Neutrophil (primary cell): Measurements from ENCODE around the gene IL27RA.

ENCODE experiments used
- H3K27ac ChIP-seq: fragments of 200-600 bp; sonication (generic); 2 replicates; pipeline ENCODE4 v1.5.1; 2016; ENCODE audit warnings: mild to moderate bottlenecking, moderate library complexity
- H3K27me3 ChIP-seq: fragments of 200-600 bp; sonication (generic); 2 replicates; pipeline ENCODE4 v1.6.0; 2016; ENCODE audit warnings: mild to moderate bottlenecking
- H3K36me3 ChIP-seq: fragments of 200-600 bp; sonication (generic); 2 replicates; pipeline ENCODE4 v1.5.1; 2017
- H3K4me1 ChIP-seq, 2 experiments: fragments of 200-600 bp in 1 of 2; sonication (generic) in 1 of 2; 1 replicate in 1 of 2; 2 replicates in 1 of 2; pipeline versions ENCODE4 v1.5.1 to v1.6.1; 2013 to 2016; ENCODE audit warnings: low read depth in 1 of 2, low read length in 1 of 2, mild to moderate bottlenecking in 1 of 2, moderate library complexity in 1 of 2; ENCODE audit not compliant: control insufficient read depth in 1 of 2, insufficient read depth in 1 of 2
- H3K4me3 ChIP-seq, 2 experiments: fragments of 200-600 bp in 1 of 2; sonication (generic) in 1 of 2; 1 replicate in 1 of 2; 2 replicates in 1 of 2; pipeline ENCODE4 v1.5.1; 2013 to 2016; ENCODE audit warnings: low read depth in 1 of 2, low read length in 1 of 2, mild to moderate bottlenecking in 1 of 2, moderate library complexity in 1 of 2
- H3K9me3 ChIP-seq: fragments of 200-600 bp; sonication (generic); 2 replicates; pipeline ENCODE4 v1.5.1; 2016
- TF ChIP-seq, protein P1 (sequence below): fragments of 200-600 bp; sonication (generic); IDR thresholded peaks from 2 replicates; pipeline ENCODE4 v1.5.1; 2016; ENCODE audit warnings: antibody characterized with exemption

IL27RA gene

GRCh38 chr19:14056741-14057356 lies 25.3 kb downstream of the IL27RA start:
- Histone ChIP-seq H3K4me1 (peaks cover 0 to 7% of the 10 kb centered on the region in 2 experiments), H3K9me3 (no peaks in the 10 kb centered on the region), H3K27ac (no peak overlapping the region), H3K4me3 (no peak overlapping the region), H3K27me3 (peaks cover 88% of the 10 kb centered on the region), H3K36me3 (no peaks in the 10 kb centered on the region)
- TF ChIP-seq, protein P1, sequence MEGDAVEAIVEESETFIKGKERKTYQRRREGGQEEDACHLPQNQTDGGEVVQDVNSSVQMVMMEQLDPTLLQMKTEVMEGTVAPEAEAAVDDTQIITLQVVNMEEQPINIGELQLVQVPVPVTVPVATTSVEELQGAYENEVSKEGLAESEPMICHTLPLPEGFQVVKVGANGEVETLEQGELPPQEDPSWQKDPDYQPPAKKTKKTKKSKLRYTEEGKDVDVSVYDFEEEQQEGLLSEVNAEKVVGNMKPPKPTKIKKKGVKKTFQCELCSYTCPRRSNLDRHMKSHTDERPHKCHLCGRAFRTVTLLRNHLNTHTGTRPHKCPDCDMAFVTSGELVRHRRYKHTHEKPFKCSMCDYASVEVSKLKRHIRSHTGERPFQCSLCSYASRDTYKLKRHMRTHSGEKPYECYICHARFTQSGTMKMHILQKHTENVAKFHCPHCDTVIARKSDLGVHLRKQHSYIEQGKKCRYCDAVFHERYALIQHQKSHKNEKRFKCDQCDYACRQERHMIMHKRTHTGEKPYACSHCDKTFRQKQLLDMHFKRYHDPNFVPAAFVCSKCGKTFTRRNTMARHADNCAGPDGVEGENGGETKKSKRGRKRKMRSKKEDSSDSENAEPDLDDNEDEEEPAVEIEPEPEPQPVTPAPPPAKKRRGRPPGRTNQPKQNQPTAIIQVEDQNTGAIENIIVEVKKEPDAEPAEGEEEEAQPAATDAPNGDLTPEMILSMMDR: no peak

DNA sequence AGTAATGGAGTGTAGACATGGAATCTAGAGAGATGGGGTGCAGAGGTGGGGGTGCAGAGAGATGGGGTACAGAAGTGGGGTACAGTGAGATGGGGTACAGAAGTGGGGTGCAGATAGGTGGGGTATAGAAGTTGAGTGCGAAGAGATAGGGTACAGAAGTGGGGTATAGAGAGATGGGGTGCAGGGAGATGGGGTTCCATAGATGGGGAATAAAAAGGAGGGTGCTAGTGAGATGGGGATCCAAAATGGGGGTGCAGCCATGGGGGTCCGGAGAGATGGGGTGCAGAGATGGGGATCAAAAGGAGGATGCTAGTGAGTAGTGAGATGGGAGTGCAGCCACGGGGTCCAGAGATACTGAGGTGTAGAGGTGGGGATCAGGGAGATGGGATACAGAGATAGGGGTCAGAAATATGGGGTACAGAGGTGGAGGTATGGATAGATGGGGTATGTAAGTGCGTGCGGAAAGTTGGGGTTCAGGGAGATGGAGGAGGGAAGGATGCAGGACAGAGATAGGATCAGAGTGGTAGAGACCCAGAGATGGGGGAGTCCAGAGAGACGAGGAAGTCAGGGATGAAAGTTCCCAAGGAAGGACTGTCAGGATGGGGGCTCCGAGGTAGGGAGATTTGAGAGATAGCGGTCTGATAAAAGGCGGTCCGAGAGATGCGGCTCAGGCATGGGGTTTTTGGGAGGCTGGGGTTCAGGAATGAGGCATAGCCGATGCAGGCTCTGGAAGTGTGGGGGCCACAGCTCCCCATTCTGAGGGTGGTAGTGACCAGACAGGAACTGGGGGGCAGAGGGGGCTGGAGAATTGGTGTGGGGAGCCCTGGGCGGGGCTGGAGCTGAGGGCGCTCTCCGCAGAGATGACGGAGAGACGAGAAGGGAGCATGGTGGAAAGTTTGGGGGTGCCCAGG lies 26.9 kb downstream of the IL27RA start:
- Histone ChIP-seq H3K4me3 (no peak overlapping the region), H3K27ac (no peak overlapping the region), H3K27me3 (peaks cover 91% of the 10 kb centered on the region), H3K9me3 (no peaks in the 10 kb centered on the region), H3K36me3 (no peaks in the 10 kb centered on the region), H3K4me1 (peaks cover 0 to 7% of the 10 kb centered on the region in 2 experiments)
- TF ChIP-seq, protein P1: no peak

DNA sequence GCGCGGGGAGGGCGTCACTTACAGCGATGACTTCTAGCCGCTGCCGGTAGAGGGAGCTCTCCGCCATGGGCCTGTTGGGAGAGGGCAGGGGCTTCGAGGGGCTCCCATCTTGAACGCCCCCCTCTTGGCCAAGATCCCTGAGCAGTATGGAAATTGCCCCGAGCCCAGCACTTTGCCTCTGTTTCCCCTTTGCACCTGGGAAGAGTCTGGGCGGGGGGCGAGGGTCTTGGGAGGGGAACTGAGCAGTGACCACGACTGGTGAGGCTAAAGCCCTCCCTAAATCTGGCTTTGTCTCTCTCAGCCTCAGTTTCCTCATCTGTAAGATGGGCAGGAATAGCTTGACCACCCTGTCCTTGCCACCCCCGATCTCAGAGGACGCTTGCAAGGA lies 27.5 kb downstream of the IL27RA start:
- TF ChIP-seq, protein P1: peak; percentile 63
- Histone ChIP-seq H3K27me3 (peaks cover 85% of the 10 kb centered on the region), H3K9me3 (no peaks in the 10 kb centered on the region), H3K27ac (no peak overlapping the region), H3K36me3 (no peaks in the 10 kb centered on the region), H3K4me3 (no peak overlapping the region), H3K4me1 (peaks cover 0 to 7% of the 10 kb centered on the region in 2 experiments)

DNA sequence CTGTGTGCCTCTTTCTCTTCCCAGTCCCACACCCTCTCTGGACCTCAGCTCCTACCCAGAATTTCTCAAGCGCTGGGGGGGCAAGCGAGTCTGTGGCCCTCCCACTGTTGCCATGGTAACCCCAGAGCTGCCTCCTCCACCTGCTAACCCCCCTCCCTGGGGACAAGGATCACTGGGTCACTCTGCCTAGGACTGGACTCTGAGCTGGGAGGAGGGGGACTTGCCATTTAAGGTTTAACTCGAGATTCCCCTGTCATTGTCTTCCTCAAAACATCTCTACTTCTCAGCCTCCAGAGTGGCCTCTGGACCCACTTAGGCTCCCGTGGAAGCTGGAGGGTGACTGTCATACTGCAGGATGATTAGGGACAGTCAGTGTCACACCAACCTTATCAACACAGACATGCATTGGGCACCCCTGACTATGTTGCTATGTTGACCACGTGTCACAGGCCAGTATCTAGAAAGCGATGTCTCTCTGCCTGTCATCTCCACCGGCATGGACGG lies 28.1 kb downstream of the IL27RA start:
- TF ChIP-seq, protein P1: no peak
- no peaks in the 10 kb centered on the region for H3K36me3 ChIP-seq
- peaks cover 79% of the 10 kb centered on the region for H3K27me3 ChIP-seq

DNA sequence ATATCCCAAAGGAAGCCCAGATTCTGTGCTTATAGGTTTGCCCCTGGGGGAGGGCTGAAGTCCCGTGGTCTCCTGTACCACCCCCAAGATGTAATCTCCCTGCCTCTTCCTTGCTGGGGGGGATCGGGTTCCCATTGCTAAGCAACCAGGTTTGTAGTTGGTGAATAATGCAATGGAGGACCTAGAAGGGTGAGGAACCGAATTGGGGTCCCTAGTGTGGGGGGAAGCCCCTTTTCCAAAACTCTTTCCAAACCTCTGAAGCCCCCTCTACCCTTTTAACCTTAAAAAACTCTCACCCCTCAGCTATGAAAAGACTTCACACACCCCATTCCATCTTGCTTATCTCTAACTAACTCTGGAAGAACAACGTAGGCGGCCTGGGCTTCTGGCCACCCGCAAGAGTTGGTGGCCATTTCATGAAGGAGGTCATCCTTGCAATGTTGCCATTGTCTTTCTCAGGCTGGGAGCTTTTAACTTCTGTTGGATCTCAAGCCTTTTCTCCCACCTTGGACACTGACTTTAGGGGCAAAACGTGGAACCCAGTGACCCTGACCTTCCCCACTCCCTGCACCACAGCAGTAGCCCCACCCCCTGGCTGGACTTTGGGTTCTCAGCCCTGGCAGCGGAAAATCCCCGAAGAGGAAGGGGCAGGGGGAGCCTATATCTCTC lies 29.7 kb downstream of the IL27RA start:
- Histone ChIP-seq H3K27ac (no peak overlapping the region), H3K4me3 (no peak overlapping the region), H3K9me3 (no peaks in the 10 kb centered on the region), H3K36me3 (no peaks in the 10 kb centered on the region), H3K27me3 (peaks cover 66% of the 10 kb centered on the region), H3K4me1 (peaks cover 0 to 7% of the 10 kb centered on the region in 2 experiments)
- TF ChIP-seq, protein P1: no peak

More for the DNA sequence above, 28.1 kb downstream of the IL27RA start:
- Histone ChIP-seq H3K4me3 (no peak overlapping the region), H3K27ac (no peak overlapping the region), H3K4me1 (peaks cover 0 to 7% of the 10 kb centered on the region in 2 experiments), H3K9me3 (no peaks in the 10 kb centered on the region)
